ENCODE results near the gene RNF17. TPM values are rescaled to one million over a fixed set of nuclear protein-coding genes. Genes with fewer than 3 reads are reported as not detected.

The RNF17 gene
- total RNA-seq, 1 donor from 2014 or later = not detected

- intact Hi-C loops (cut with DNase I) = no loop called here
- DNase-seq (ENCODE audit: low spot score) = peak; percentile 99
Observed at GRCh38 chr13:24922745-24923591, 159.0 kb downstream of the RNF17 start.

DNA sequence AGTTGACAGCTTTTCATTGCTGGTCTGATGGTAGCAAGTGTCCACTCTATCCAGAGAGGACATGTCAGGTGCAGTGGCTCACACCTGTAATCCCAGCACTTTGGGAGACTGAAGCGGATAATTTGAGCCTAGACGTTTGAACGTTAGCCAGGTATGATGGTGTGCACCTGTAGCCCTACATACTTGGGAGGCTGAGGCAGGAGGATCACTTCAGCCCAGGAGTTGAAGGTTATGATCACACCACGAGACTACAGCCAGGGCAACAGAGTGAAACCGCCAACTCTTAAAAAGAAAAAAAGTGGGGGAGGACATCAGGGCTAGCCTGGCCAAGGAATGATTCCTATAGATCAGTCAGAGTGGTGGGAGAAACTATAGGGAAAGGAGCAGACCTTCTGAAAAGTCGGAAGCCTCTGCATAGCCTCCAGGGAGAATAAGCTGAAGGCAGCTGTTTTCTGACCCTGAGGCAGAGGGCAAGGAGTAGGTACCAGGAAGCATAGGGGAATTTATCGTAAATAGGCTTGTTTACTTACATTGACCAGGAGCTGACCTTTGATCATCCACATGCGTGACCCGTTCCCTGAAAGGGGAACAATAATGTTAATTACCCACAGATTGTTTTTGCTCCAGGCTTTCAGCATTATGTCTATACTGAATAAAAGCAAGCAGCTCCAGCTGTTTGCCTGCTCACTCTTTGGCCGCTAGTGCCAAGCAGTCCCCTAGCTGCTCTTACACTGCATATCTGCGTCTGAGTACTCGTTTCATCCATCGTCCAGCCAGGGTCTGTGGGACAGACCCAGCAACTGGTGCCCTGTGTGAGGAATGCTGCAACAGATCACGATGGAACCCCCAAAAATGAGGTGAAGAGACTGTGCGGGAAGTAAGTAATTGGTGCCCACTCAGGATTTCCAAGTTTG lies 161.6 kb downstream of the RNF17 start:
- DNase-seq (ENCODE audit: low spot score) = no peak
- intact Hi-C loops (cut with DNase I) = no loop called here

DNA sequence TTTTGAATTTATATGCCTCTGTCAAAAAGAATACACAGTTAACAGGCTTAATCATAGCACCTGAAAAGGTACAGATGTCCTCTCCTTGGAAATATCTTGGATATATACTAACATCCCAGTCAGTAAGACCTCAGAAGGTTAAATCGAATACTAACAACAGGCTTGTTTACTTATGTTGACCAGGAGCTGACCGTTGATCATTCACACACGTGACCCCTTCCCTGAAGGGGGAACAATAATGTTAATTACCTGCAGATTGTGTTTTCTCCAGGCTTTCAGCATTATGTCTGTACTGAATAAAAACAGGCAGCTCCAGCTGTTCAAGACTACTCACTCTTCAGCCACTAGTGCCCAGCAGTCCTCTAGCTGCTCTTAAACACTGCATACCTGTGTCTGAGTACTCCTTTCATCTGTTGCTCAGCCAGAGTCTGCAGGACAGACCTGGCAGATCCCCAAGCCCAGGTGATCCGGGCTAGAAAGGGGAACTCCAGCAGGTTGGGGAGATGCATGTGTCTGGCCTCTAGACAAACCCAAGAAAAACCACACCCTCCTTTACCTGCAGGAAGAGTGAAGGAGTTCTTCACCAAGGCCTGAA lies 163.9 kb downstream of the RNF17 start:
- intact Hi-C loops (cut with DNase I) = no loop called here
- no peak for DNase-seq (ENCODE audit: low spot score)

- intact Hi-C loops (cut with DNase I) = no loop called here
- DNase-seq (ENCODE audit: low spot score) = no peak
Observed at GRCh38 chr13:24929196-24929595, 165.2 kb downstream of the RNF17 start.

Other genes with a start within 250 kb of the RNF17 start
- gene ATP12A, start 83.8 kb upstream of the RNF17 start, total RNA-seq = not detected

Data from cardiac septum (tissue), 1 donor.